GM21528 (cell line): ENCODE measurements around the gene MAN1A2.

ENCODE experiments used
- ATAC-seq: cut with Tn5 transposase; IDR thresholded peaks from one replicate; pipeline ENCODE4 v1.9.1; 2021; ENCODE audit warnings: mild to moderate bottlenecking, moderate library complexity; ENCODE audit not compliant: unreplicated experiment, low FRiP score

The MAN1A2 gene

DNA sequence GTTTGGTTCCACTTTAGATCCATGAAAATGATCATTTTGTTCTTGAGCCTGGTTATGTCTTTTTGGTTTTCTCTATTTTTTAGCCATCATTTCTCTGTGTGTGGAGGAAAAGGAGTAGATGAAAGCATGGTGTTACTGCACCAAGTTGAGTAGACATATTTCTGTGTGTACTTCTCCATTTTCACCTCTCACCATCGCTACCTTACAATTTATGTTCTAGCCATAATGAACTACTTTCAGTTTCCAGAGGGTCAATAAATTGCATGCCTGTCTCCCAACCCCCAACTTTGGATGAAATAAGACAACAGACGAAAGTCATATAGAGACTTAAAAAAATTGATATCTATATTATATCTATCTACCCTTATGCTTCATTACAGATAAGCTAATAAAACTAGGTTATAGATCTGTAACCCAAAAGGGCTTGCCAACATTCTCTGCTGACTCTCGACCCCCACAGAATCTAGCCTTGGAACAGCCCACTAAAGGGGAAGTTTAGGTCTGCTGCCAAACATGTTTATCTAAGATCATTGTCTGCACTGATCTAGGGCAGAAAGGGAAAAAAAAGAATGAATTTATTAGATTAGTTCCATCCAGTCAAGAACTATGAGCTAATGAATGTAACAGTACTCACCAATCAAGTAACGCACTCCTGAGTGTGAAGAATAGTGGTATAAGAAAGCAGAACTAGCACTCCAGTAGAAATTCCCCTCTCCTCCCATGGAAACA is 7.5 kb upstream of the MAN1A2 start:
- ATAC-seq = no peak

DNA sequence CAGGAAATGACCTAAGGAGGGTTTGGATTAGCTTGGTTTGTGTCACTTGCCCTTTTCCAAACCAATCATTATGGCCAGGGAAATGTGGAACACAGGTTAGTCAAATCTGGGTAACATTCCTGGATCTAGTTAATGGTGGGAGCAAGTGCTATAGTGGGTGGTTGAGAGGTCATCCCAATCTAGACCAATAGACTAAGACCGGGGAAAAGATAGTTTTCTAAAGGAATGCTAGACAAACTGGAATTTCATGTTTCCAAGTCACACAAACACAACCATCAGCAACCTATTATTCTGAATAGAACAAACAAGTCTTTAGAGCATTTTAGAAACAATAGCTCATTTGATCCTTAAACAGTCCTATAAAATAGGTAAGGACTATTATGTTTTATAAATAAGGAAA is 4.3 kb upstream of the MAN1A2 start:
- ATAC-seq = no peak

GRCh38 chr1:117363571-117364048 is 3.6 kb upstream of the MAN1A2 start:
- ATAC-seq = no peak

DNA sequence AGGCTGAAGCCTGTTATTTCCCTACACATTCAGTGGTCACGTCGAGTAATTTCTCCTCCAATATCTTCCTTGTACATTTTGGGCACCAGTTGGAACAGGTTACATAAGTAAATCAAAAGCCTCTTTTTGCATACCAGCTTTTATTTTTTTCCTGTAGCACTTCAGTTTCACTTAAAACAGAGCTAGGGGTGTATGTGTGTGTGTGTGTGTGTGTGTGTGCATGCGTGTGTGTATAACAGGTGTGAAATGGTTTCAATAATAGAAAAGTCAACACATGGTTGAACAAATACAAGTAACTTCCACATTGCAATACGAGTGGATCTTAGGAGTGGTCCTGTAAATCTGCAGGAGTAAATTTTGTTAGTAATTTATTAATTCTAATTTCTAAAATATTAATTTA is 3.0 kb upstream of the MAN1A2 start:
- no peak for ATAC-seq

DNA sequence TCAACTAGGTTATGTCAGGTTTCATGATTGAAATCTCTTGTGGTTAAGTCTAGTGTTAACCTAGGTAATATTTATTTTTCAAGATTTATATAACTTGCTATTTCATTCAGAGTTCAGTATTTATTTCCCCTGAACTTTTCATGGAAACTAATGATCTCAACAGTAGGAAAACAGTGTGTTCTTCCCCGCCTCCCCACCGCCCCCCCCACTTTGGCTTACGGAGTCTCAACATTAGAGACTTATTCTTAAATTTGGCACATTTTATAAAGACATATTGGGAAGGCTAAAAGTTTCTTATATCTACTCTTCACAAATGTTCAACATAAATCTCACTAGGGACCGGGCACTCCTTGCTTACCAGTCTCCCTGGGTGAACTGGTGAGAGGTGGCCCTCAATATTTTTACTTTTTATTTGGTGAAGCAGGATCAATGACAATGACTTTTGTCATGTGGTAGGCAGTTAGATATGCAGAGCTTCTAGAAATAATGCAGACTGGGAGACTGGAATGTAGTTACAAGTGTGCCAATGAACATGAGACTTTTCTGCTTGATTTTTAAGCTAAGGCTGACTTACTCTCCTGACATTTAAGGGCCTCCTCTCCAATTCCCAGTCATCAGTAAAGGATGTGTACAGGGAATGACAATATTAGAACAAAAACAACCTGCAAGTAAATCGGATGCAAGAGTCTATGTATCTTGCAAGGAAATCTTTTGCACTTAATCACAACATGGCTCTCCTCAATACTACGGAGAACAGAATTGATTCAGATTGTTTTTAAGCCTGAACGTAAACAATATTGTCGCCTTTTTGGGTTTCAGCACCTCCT is 1.7 kb upstream of the MAN1A2 start:
- no peak for ATAC-seq

- ATAC-seq = peak; percentile 49
These were observed 838 bp upstream of the MAN1A2 start for GRCh38 chr1:117366177-117367045.

GRCh38 chr1:117368116-117369108 is 1.2 kb downstream of the MAN1A2 start:
- no peak for ATAC-seq

GRCh38 chr1:117370071-117370470 is 2.8 kb downstream of the MAN1A2 start:
- ATAC-seq = no peak

DNA sequence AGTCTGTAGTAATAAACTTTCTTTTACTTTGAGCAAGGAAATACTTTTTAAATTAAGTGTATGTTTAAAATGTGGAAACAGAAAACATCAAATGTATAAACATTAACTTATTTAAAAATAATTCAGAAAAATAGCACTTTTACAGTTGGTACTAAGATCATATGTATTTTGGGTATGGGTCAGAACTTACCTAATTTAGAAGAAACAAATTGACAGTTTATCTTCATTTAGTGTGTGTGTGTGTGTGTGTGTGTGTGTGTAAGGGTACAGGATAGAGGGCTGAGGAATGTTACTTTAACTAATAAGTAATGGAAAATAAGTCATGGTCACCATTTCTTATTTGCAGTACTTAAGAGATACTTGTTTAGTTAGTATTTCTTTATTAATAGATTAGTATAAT is 3.3 kb downstream of the MAN1A2 start:
- no peak for ATAC-seq

- ATAC-seq = no peak
These were observed 4.3 kb downstream of the MAN1A2 start for GRCh38 chr1:117371441-117372151.

GRCh38 chr1:117372863-117373412 is 5.7 kb downstream of the MAN1A2 start:
- no peak for ATAC-seq

DNA sequence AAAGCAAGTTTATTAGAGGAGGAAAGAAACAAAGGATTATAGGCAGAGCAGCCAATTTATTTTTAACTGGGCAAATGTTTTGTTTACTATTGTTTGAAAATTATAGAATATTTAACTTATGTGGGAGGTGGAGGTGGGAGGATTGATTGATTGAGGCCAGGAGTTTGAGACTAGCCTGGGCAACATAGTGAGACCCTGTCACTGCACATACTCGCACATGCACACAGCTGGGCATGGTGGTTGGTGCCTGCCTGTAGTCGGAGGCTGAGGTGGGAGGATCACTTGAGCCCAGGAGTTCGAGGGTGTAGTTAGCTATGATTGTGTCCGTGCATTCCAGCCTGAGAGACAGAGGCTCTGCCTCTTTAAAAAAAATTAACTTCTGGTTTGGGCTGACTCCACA is 6.7 kb downstream of the MAN1A2 start:
- no peak for ATAC-seq

DNA sequence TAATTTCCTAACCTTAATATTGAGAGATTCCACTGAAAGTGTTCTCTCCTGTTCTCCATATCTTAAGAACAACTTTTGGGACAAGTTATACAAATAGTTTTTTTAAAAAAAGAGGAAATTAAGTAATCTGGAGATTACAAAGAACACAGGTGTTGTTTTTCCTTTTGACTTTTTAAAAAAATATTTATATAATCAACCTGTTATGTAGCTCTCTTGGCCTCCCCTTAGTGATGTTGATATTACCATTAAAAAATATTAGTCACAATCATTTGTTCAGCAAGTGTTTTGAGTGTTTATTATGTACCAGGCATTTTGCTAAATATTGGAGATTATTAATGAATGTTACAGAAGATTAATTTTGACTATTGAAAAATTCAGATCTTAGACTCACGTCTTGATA is 8.1 kb downstream of the MAN1A2 start:
- ATAC-seq = no peak

GRCh38 chr1:117387060-117387633 is 19.9 kb downstream of the MAN1A2 start:
- ATAC-seq = no peak

GRCh38 chr1:117388328-117388727 is 21.1 kb downstream of the MAN1A2 start:
- no peak for ATAC-seq

DNA sequence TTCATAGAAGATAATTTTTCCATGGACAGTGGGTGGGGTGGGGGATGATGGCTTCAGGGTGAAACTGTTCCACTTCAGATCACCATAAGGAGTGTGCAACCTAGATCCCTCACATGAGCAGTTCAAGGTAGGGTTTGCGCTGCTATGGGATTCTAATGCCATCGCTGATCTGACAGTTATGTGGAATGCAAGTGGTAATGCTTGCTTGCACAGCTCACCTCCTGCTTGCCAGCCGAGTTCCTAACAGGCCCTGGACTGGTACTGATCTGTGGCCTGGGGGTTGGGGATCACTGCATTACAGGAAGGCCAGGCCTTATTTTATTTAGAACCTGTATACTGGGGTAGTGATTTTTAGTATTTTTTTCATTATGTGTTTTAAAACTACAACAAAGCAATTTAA is 22.0 kb downstream of the MAN1A2 start:
- ATAC-seq = no peak

- ATAC-seq = no peak
These were observed 22.5 kb downstream of the MAN1A2 start for GRCh38 chr1:117389779-117390178.

DNA sequence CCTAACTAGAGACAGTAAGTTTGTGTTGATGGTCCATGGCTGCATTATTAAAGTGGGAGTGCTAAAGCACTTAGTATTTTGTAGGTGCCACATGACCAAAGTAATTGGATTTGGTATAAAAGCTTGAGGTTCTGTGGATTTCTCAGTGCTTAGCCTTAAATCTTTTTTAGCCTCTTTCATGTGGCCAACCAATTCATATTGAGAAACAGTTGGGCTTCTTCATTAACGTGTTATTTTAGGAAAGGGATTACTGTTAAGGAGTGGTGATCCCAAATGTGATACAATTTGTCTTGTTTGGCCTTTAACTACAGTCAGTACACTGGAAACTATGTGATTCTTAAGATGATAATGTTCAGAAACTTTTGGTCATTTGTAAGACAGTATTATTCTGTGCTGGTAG is 25.5 kb downstream of the MAN1A2 start:
- ATAC-seq = no peak
